GM18498 (cell line): ENCODE results near the gene ARL13A.
A peak's percentile ranks its signal among the peaks of the same experiment; 100 is the strongest.
"Not testable (repeated sequence)": the region's sequence is repeated elsewhere in the genome, so short reads cannot be mapped to it uniquely, and the experiment has no call there.

Source experiments
- ATAC-seq: cut with Tn5 transposase; IDR thresholded peaks from one replicate; pipeline ENCODE4 v1.9.1; 2021; ENCODE audit warnings: mild to moderate bottlenecking, moderate library complexity; ENCODE audit not compliant: unreplicated experiment

The ARL13A gene

DNA sequence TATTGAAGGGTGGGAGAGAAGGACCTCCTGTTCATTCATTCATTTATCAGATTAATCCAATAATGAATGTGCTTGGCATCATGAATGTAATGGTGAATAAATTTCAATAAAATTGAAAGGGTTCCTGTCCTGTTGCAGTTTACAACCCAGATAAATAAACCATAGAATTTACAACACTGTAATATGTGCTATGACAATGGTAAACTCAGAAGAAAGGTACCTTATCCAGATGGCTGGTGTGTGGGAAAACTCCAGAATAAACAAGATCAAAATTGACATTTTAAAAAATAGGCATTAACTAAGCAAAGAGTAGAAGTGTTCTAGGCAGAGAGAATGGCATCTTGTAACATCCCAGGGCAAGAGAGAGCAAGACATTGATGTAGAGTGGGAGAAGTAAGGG is 15.3 kb downstream of the ARL13A start:
- no peak for ATAC-seq

DNA sequence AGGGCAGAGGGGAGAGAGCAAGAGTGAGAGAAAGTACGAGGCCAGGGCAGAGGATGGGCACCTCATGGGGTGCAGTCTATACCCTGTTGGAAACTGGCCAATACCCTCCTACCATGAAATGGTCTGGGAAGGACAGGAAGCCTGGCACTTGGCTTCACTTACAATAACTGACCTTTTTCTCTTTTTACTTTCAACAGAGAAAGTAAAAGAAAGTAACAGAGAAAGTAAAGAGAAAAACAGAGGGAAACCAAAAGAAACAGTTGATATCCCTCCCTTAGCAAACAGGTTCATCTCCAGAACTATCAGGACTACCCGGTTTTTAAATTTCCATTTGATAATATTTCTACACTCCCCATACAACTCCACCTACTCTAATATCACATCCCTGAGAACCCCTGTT is 20.6 kb downstream of the ARL13A start:
- no peak for ATAC-seq

DNA sequence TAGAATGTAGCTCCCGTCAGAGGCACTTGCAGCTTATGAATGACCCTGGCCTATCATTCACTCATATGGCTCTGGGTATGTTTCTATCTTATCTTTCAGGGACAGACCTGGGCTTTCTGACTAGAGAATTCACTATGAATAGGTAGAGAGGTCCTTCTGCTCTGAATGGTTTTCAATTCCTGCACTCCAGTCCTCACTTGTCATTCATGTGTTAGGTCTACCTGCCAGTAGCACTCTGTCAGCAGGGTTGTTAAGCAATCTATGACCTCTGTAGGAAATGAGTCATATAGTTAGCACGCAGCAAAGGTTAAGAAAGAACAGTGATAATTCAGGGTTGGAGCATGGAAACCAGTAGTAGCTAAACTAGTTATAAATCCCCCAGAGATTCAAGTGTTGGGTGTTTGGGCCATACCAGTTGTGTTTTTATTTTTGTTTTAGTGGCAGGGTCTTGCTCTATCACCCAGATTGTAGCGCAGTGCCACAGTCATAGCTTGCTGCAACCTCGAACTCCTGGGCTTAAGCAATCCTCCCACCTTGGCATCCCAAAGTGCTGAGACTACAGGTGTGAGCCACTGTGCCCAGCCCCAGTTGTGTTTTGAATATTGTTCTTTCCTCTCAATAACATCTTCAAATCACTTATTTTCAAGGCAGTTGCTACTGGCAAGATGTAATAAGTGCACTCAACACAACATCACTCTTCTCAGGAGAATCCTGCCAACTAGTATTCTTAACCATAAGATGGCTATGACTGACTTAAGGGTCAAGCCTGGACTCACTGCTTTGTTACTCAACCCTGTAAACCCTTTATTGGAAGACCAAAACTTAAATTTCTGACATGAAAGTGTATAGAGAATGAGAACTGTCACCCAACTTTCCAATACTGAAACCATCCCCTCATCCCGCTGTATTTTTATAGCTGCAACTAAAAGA is 25.1 kb downstream of the ARL13A start:
- ATAC-seq, result peak; percentile 92

DNA sequence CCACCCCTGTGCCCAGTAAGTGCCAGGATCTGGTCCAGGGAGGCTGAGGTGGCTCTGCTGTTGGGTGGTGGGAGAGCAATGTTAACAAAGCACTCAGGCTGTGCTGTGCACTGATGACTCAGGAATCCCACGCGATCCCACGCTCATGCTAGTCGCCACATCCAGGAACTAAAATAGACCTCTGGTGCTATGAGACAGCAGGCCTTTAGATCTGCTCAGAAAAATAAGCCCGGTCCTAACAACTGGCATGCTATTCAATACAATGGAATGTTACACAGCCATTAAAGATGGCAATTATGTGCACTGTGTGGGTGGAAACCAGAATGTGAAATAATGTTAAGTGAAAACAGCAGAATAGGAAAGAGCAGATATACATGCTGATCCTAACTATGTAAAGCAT is 26.0 kb downstream of the ARL13A start:
- ATAC-seq, result no peak

DNA sequence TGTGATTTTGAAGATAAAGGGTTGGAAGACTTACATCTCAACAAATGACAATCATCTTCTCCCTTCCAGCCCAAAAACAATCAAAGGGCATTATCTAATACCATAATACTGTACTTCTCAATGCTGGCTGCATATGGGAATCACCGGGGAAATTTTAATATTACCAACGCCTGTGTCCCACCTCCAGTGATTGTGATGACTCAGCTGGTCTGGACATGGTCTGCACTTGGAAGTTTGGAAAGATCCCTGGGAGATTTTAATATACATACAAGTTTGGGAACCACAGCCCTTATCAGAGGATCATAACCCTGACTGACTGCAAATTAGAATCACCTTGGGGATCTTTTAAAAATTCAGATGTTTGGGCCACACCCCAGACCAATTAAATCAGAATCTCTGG is 29.9 kb downstream of the ARL13A start:
- no peak for ATAC-seq

DNA sequence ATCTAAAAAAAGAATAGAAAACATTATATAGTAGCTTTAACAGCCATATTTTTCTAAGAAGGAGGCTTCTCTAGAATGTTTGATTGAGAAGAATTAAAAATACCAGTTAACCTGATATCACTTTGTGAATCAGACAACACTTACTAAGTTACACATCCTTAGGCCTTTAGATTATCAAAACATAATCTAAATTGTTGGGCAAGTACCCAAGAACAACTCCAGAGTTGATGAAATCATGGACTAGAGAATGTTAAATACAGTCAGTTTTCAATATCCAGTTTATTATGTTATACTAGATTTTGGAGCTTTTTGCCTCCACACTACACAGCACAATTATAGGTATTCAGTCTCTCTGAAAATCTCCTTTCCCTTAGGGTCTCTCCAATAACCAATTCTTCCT is 39.6 kb downstream of the ARL13A start:
- no peak for ATAC-seq

DNA sequence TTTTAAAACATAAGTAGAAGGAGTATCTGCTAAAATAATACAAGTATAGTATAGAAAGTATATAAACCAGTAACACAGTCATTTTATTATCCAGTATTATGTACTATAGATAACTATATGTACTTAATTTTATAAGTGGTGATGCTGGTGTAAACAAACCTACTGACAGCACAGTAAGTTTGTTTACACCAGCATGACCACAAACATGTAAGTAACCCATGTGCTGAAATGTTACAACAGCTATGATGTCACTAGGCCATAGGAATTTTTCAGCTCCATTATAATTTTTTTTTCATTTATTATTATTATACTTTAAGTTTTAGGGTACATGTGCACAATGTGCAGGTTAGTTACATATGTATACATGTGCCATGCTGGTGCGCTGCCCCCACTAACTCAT is 42.5 kb downstream of the ARL13A start:
- ATAC-seq, result not testable (repeated sequence)

DNA sequence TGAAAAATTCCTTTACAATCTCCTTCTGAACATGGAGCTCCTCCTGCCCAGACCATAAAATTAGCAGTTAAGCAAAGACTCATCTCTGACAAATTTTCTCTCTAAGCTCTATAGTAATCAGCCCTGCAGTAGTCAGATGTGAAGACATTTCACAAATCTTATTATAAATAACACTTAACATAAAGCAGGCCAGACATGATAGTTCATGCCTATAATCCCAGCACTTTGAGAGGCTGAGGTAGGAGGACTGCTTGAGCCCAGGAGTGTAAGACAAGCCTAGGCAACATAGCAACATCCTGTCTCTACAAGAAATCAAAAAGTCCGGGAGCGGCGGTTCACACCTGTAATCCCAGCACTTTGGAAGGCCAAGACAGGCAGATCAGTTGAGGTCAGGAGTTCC is 52.5 kb downstream of the ARL13A start:
- ATAC-seq, result no peak

DNA sequence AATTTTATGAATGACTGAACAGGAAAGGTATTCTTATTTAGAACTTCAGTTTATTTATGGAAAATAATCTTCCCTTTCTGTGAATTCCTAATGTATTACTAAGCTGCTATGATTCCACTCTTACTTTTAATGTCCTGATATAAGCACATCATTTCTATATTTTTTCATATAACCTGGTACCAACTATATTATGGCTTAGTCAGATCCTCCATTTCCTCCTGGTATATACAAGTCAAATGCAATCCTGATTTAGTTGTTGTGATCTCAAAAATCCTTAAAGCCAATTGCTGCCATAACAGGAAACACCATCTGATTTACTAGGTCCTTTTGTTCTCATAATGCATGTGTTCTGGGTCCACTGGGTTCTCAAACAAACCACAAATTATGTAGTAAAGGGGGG is 55.6 kb downstream of the ARL13A start:
- ATAC-seq, result no peak

DNA sequence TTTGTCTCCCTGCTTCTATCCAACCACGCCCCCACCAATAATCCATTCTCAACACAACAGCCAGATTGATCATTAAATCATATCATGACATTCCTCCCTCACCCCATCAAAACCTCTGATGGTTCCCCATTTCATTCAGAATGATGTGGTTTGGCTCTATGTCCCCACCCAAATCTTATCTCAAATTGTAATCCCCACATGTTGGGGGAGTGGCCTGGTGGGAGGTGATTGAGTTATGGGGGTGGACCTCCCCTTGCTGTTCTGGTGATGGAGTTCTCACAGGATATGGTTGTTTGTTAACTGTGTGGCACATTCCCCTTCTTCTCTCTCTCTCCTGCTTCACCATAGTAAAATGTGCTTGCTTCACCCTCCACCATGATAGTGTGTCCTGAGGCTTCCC is 59.1 kb downstream of the ARL13A start:
- no peak for ATAC-seq

DNA sequence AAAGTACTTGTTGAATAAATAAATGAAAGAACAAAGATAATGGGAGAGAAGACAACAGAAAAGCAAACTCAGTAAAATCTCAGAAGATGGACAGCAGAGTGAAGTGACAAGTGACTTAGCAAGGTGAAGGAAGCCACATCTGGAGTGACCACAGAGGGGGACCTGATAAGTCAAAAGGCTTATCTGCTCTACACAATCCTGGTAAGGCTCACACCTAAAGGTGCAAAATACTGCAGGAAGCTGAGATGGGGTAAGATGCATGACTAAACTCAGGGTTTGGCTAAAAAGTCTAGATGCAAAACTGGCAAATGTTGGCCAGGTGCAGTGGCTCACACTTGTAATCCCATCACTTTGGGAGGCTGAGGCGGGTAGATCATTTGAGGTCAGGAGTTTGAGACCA is 60.2 kb downstream of the ARL13A start:
- no peak for ATAC-seq

DNA sequence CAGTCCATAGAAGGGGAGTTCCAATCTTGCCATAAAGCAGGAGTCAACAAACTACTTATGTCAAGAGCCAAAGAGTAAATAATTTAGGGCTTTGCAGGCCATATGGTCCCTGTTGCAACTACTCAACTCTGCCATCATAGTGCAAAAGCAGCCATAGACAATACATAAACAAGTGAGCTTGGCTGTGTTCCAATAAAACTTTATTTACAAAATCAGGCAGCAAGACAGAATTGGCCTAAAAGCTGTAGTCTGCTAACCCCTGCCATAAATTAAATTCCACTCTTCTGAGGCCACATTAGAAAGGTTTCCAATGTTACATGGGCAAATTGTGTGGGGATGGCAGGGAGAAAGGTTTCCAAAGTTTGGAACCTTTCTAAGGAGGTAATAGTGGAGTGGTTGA is 67.7 kb downstream of the ARL13A start:
- ATAC-seq, result no peak

DNA sequence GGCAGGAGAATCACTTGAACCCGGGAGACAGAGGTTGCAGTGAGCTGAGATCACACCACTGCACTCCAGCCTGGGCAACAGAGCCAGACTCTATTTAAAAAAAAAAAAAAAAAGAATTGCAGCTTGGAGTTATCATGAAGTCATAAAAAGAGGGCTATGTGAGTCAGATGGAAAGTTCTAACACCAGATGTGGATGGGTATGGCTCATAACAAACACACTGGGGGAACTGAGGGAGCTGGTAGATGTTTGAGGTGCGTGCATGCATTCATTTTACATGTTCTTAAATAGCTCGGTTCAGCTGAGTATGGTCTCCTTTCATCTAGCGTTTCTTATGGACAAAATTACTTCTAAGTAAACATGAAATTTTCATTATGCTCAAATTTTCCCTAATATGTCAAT is 70.7 kb downstream of the ARL13A start:
- no peak for ATAC-seq
